Esophagus squamous epithelium (tissue), 5 donors: Measurements from ENCODE around the gene PEAK1. TPM values are rescaled to one million over a fixed set of nuclear protein-coding genes. Genes with fewer than 3 reads are reported as not detected.
"Not testable (repeated sequence)": the region's sequence is repeated elsewhere in the genome, so short reads cannot be mapped to it uniquely, and the experiment has no call there.

Experiments used
- DNase-seq: peaks from one replicate; lab custom pipeline; 2025; lab: John Stamatoyannopoulos, UW
- H3K27ac ChIP-seq, 4 donors: fragments of 200-600 bp; sonication (generic); one replicate each; pipeline ENCODE4 v1.5.1; 2016 to 2019; ENCODE audit warnings: mild to moderate bottlenecking in 1 of 4
- H3K27me3 ChIP-seq, 4 donors: fragments of 200-600 bp; sonication (generic); 1 replicate in 3 of 4; 2 replicates in 1 of 4; pipeline versions ENCODE4 v1.5.1 to v1.6.0; 2017 to 2021; ENCODE audit warnings: antibody characterized with exemption in 1 of 4
- H3K36me3 ChIP-seq, 3 donors: fragments of 200-600 bp; sonication (generic); one replicate each; pipeline ENCODE4 v1.5.1; 2016 to 2019
- H3K4me1 ChIP-seq, 3 donors: fragments of 200-600 bp; sonication (generic); one replicate each; pipeline ENCODE4 v1.5.1; 2017 to 2019
- H3K4me3 ChIP-seq, 4 donors: fragments of 200-600 bp; sonication (generic); 1 replicate in 3 of 4; 2 replicates in 1 of 4; pipeline ENCODE4 v1.5.1; 2016 to 2019; ENCODE audit warnings: mild to moderate bottlenecking in 2 of 4, moderate library complexity in 1 of 4
- H3K9me3 ChIP-seq, 3 donors: fragments of 200-600 bp; sonication (generic); one replicate each; pipeline ENCODE4 v1.5.1; 2016 to 2019
- CTCF ChIP-seq, 6 experiments: fragments of 450-650 bp in 4 of 6; fragments of 200-600 bp in 2 of 6; sonication (generic) in 2 of 6; IDR thresholded peaks; one replicate each; pipeline ENCODE4 v1.5.1; 2016 to 2019; ENCODE audit warnings: antibody characterized with exemption in 6 of 6, mild to moderate bottlenecking in 4 of 6, moderate library complexity in 4 of 6
- POLR2A ChIP-seq, 4 donors: fragments of 450-650 bp; IDR thresholded peaks; one replicate each; pipeline ENCODE4 v1.6.1; 2017; ENCODE audit warnings: antibody characterized with exemption in 4 of 4, mild to moderate bottlenecking in 4 of 4, moderate library complexity in 3 of 4
- WGBS, 2 donors: methylation state at CpG; one replicate each; pipeline ENCODE4 v1.1.5; 2018; 5-methylcytosine and 5-hydroxymethylcytosine counted together
- intact Hi-C: fragments of 100-400 bp; cut with DNase I; formaldehyde crosslinking; loops from one replicate; pipeline ENCODE4 v1.15.0; 2022
- total RNA-seq, 4 donors: library from RNA; depleted of rRNA; stranded (reverse); fragments of >200 nt; gene quantifications; one replicate each; pipeline ENCODE4 v1.1.0, GENCODE V29; 2016
- donor health status: DM: yes; HTN: yes; CAD: no.

PEAK1 gene
- total RNA-seq, 4 donors from 2014 or later = 8.6 to 47.3 (median 14.0) TPM

DNA sequence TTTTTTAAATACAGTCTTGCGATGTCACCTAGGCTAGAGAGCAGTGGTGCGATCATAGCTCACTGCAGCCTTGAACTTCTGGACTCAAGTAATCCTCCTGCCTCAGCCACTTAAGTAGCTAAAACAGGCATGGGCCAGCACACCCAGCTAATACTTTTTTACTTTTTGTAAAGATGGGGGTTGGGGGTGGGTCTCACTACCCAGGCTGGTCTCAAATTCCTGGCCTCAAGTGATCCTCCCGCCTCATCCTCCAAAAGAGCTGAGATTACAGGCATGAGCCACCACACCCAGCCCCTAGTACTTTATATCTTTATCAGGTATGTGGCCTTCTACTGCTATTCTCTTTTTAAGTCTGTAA, 8.3 kb downstream of the PEAK1 start:
- H3K27ac ChIP-seq = no peak overlapping the region
- 95 to 100% methylated on average over 3 of the region's 3 CpGs for WGBS, 2 donors
- H3K27me3 ChIP-seq = no peaks in the 10 kb centered on the region
- TF ChIP-seq POLR2A (IDR thresholded peaks at IDR 0.05) (no peak), CTCF (IDR thresholded peaks at IDR 0.05) (no peak)
- H3K36me3 ChIP-seq = no peaks in the 10 kb centered on the region
- no peak overlapping the region for H3K4me3 ChIP-seq
- H3K4me1 ChIP-seq = peaks cover 0 to 23% (median 5%) of the 10 kb centered on the region in 3 donors
- intact Hi-C loops = no loop called here
- no peaks in the 10 kb centered on the region for H3K9me3 ChIP-seq
- DNase-seq = no peak

- intact Hi-C loops = no loop called here
- DNase-seq = no peak
- Histone ChIP-seq H3K27me3 (no peaks in the 10 kb centered on the region), H3K4me3 (no peak overlapping the region), H3K9me3 (no peaks in the 10 kb centered on the region), H3K36me3 (no peaks in the 10 kb centered on the region), H3K4me1 (peaks cover 0 to 18% (median 5%) of the 10 kb centered on the region in 3 donors), H3K27ac (no peak overlapping the region)
- WGBS, 2 donors = 75 to 84% methylated on average over 7 of the region's 7 CpGs
- TF ChIP-seq POLR2A (IDR thresholded peaks at IDR 0.05) (no peak), CTCF (IDR thresholded peaks at IDR 0.05) (no peak)
These were observed 8.9 kb downstream of the PEAK1 start for GRCh38 chr15:77410701-77411618.

GRCh38 chr15:77410157-77410500, 9.8 kb downstream of the PEAK1 start:
- H3K4me3 ChIP-seq, H3K9me3 ChIP-seq, H3K36me3 ChIP-seq, DNase-seq, H3K27ac ChIP-seq, intact Hi-C loops, H3K27me3 ChIP-seq: not testable (repeated sequence)
- whole genome bisulfite sequencing, 2 donors = 86 to 89% methylated on average over 7 of the region's 7 CpGs
- H3K4me1 ChIP-seq = peaks cover 0 to 18% (median 0%) of the 10 kb centered on the region in 3 donors

GRCh38 chr15:77409259-77410156, 10.4 kb downstream of the PEAK1 start:
- Histone ChIP-seq H3K36me3 (no peaks in the 10 kb centered on the region), H3K9me3 (no peaks in the 10 kb centered on the region), H3K27ac (no peak overlapping the region), H3K27me3 (no peaks in the 10 kb centered on the region), H3K4me1 (peaks cover 0 to 18% (median 0%) of the 10 kb centered on the region in 3 donors), H3K4me3 (no peak overlapping the region)
- TF ChIP-seq POLR2A (IDR thresholded peaks at IDR 0.05) = no peak
- TF ChIP-seq CTCF (IDR thresholded peaks at IDR 0.05) = no peak
- DNase-seq = no peak
- intact Hi-C loops = no loop called here
- WGBS, 2 donors = 62 to 68% methylated on average over 3 to 4 of the region's 4 CpGs

DNA sequence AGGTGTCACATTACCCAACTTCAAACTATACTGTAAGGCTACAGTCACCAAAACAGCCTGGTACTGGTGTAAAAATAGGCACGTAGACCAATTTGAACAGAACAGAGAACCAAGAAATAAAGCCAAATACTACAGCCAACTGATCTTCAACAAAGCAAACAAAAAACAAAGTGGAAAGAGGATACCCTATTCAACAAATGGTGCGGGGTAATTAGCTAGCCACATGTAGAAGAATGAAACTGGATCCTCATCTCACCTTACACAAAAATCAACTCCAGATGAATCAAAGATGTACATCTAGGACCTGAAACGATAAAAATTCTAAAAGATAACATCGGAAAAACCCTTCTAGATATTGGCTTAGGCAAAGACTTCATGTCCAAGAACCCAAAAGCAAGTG, 13.1 kb downstream of the PEAK1 start:
- Histone ChIP-seq H3K9me3 (no peaks in the 10 kb centered on the region), H3K4me3 (no peak overlapping the region), H3K36me3 (no peaks in the 10 kb centered on the region), H3K4me1 (peaks cover 0 to 17% (median 3%) of the 10 kb centered on the region in 3 donors), H3K27ac (no peak overlapping the region), H3K27me3 (no peaks in the 10 kb centered on the region)
- 82 to 91% methylated on average over 4 of the region's 4 CpGs for WGBS, 2 donors
- TF ChIP-seq CTCF (IDR thresholded peaks at IDR 0.05) (no peak), POLR2A (IDR thresholded peaks at IDR 0.05) (no peak)
- no peak for DNase-seq
- intact Hi-C loops = no loop called here

GRCh38 chr15:77406173-77406759, 13.6 kb downstream of the PEAK1 start:
- H3K27ac ChIP-seq, H3K4me3 ChIP-seq, H3K9me3 ChIP-seq, H3K36me3 ChIP-seq, intact Hi-C loops, DNase-seq, H3K27me3 ChIP-seq: not testable (repeated sequence)
- WGBS, 2 donors = 92 to 95% methylated on average over 1 of the region's 1 CpG
- H3K4me1 ChIP-seq = peaks cover 0 to 17% (median 3%) of the 10 kb centered on the region in 3 donors
